T-helper 22 cell (primary cell): Measurements from ENCODE around the gene HIC2.
"Not testable (repeated sequence)": the region's sequence is repeated elsewhere in the genome, so short reads cannot be mapped to it uniquely, and the experiment has no call there.

Experiments used
- DNase-seq: peaks from one replicate; pipeline ENCODE4 v3.0.0-alpha.2; 2020; ENCODE audit warnings: low read depth

The HIC2 gene

DNA sequence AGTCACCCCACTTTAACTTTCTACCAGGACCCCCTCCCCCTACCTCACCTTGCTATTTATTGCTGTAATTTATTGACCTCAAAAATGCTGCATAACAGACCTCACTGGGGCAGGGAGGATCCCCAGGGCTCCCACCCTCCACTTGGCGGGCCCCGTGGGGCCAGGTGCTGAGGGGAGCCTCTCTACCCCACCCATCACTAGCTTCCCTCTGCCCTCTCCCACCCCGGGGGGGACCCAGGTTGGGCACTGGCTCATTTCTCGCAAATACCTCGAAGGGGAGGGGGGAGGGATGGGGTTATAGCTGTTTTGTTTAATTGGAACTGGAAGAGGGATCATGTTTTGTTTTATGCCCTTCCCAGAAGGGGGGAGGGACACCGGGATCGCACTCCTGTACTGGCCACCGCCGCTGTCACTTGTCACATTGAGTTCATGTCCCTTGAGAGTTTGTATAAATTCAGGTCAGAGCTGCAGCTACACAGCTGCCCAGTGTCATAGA is 33.7 kb downstream of the HIC2 start:
- no peak for DNase-seq

DNA sequence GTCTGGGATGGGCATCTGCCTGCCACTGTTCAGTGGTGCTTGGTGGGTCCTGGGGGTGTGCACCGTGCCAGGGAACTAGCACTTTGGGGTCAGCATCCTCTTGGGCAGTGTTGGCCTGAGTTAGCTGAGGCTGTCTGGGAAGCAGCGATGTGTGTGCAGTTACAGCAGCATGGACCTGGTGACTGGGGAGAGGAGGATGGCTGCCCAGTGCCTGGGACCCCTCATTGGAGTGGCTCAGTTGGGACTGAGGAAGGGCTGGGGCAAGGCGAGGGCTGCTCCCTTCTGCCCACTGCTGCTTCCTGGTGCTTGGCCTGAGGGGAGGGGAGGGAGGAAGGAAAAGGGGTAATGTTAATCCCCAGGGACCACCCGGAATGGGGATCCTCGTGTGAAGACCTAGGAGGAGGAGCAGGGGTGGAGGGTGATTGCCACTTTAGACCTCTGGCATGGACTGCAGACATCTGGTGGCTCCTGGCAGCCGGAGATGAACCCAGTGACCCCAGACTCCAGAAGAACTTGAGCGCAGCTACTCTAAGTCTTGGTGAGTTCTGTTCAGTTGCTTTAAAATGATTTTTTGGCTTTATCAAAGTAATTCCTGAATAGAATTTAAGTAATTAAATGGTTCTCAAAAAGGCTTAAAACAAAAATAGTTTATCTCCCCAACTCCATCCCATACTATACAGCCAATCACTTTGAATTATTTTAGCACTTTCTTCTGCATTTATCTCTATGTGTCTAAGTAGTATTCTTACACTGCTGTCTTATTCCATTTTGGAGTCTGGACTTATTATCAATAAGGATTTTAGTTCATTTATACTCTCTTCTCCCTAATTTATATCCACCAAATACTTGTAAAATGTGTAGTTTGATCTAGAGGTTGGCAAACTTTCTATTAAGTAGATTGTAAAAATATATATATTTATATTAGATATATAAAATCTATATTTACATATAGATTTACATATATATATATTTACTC is 34.7 kb downstream of the HIC2 start:
- no peak for DNase-seq

DNA sequence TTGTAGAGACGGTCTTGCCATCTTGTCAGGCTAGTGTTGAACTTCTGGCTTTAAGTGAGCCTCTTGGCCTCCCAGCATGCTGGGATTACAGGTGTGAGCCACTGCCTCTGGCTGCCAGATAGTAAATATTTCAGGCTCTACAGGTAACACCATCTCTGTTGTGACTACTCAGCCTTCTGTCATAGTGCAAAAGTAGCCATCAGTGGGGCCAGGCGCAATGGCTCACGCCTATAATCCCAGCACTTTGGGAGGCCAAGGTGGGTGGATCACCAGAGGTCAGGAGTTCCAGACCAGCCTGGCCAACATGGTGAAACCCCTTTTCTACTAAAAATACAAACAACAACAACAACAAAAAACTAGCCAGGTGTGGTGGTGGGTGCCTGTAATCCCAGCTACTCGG is 35.5 kb downstream of the HIC2 start:
- not testable (repeated sequence) for DNase-seq

DNA sequence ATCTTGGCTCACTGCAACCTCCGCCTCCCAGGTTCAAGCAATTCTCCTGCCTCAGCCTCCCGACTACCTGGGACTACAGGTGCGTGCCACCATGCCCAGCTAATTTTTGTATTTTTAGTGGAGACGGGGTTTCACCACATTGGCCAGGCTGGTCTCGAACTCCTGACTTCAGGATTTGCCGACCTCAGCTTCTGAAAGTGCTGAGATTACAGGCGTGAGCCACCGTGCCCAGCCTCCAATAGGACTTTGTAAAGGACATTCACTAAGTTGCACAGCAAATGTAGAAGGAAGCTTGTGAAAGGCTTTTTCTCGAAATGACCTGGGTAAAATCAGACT is 37.8 kb downstream of the HIC2 start:
- not testable (repeated sequence) for DNase-seq

DNA sequence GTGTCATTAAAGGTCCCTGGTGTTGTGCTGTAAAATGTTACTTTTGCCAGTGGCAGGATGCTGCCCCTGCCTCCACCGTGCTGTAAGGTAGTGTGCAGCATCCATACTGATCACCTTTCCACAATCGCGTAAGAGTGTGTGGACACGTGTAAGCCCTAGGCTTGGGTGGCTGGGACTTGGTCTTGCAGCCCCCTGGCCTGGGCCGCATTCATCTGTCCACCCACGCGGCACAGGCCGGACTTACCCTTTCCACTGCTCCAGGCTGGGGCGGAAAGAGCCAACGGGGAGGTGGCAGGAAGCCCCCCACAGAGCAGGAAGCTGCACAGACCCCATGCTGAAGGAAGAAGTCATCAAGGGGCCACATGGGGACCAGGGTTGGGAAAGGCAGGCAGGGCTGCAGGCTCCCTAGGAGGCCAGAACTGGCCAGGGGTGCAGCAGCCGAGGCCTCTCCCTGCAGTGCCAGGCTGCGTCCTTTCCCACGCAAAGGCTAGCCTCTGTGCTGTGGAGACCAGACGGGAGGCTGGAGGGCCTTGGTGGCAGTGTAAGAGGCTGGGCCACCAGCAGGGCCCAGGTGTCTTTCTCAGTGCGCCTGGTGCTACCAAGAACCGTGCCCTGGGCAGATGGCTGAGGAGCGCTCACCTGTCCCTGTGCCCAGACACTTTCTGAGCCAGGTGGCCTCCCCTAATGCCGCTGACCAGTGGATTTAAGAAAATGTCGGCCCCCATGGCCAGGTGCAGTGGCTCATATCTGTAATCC is 38.3 kb downstream of the HIC2 start:
- no peak for DNase-seq

DNA sequence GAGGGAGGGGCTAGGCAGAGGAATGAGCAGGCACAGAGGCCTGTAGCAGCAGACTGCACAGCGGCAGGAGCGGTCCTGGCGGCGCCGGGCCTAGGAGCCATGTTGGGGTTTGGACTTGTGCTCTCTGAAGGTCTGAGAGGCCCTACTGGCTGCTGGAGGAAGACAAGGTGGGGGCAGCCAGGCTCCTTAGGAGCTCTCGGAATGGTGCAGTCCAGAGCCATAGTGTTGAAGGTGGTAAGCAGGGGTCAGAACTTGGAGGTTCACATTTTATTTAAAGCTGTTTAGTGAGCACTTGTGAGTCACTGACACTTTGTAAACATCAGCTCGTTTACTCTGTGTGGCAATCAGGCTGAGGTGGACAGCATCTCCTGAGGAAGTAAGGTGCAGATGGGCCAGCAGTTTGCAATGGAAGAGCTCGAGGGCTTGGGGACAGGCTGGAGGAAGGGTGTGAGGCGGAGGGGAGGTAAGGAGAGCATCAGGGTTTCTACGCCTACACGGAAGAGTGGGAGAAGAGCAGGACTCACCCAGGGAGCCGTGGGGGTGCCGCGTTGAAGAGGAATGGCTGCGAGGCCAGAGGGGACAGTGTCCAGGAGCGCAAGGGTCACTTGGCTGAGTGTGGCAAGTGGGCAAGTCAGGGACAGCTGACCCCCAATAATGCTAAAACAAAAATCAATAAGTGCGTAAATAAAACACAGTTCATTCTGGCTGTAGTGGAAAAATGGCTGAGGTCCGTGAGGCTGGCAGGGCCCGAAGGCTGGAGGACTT is 40.0 kb downstream of the HIC2 start:
- no peak for DNase-seq

DNA sequence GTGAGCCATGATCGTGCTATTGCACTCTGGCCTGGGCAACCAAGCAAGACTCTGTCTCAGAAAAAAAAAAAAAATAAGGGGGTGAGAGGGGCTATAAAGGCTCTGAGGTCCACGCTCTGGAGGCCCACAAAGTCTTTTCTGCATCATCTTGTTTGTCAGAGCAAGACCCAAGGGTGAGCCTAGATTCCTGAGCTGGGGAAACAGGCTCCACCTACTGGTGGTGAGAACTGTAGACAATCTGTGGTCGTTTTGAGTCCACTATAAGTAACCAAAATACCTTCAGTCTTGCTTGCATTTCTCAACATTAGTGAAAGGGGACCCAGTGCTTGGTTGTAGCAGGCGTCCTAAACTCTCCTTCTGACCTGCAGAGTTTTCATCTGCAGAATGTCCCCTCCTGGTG is 45.5 kb downstream of the HIC2 start:
- DNase-seq = not testable (repeated sequence)

DNA sequence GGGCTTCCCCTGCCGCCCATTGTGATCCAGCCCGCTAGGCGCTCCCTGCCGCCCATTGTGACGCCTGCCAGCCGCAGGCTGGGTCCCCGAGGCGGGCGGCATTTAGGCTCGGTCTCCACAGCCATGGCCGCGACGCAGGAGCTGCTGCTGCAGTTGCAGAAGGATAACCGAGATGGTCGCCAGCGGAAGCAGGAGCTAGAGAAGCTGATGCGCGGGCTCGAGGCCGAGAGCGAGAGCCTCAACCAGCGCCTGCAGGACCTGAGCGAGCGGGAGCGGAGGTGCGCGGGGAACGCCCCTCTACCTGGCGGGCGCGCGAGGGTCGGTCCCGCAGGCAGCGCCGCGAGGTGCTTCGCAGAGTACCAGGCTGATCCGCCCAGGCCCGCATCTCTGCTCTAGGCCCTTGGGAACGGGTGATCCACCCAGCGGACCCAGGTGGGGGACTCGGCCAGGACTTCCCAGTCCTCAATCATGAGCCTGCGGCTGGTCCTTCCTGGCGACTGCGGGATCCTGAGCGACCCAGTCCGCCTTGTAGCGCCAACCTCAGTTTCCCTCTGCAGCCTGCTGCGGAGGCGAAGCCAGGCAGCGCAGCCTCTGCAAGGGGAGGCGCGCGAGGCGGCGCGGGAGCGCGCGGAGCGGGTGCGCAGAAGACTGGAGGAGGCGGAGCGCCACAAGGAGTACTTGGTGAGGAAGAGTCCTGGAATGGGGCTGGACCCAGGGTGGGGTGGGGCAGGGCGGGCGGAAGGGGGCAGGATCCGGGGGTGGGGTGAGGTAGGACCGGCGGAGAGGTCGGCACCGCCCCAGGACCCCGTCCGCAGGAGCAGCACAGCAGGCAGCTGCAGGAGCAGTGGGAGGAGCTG is 50.4 kb downstream of the HIC2 start, which contains the start of gene TMEM191C:
TMEM191C (plus strand) TSS at position 51 of the 857 bp plus-strand sequence; CDS start at position 124, 73 bp downstream.
- not testable (repeated sequence) for DNase-seq

DNA sequence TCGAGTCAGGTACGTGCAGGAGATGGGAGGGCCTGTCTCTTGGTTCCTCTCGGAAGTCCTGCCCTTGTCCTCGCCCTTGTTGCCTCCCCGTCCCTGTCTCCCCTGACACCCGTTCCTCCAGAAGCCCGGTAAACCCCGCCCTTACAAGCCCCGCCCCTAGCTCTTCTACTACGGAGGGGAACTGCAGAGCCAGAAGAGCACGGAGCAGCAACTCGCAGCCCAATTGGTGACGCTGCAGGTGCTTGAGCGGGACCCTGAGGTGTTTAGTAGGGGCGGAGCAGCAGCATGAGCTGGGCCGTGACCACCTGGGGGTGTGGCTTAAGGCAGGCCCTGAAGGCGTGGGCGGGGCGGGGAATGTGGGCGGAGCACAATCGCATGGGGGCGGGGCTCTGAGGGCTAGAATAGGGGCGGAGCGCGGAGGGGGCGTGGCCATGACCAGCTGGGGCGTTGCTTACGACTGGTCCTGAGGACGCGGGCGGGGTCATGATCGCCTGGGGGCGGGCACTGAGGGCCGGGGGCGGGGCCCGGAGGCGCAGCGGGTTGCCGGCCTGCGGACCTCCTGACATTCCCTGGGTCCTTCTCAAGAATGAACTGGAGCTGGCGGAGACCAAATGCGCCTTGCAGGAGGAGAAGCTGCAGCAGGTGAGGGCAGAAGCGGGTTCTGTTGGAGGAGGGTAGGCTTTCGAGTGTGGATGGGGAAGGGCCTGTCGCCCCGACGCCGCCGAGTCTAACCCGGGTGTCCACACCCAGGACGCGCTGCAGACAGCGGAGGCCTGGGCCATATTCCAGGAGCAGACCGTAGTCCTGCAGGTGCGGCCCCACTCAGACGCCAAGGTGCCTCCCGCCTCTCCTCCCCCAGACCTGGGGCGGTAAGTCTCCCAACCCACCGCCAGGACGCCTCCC is 51.3 kb downstream of the HIC2 start:
- DNase-seq = peak; percentile 89

DNA sequence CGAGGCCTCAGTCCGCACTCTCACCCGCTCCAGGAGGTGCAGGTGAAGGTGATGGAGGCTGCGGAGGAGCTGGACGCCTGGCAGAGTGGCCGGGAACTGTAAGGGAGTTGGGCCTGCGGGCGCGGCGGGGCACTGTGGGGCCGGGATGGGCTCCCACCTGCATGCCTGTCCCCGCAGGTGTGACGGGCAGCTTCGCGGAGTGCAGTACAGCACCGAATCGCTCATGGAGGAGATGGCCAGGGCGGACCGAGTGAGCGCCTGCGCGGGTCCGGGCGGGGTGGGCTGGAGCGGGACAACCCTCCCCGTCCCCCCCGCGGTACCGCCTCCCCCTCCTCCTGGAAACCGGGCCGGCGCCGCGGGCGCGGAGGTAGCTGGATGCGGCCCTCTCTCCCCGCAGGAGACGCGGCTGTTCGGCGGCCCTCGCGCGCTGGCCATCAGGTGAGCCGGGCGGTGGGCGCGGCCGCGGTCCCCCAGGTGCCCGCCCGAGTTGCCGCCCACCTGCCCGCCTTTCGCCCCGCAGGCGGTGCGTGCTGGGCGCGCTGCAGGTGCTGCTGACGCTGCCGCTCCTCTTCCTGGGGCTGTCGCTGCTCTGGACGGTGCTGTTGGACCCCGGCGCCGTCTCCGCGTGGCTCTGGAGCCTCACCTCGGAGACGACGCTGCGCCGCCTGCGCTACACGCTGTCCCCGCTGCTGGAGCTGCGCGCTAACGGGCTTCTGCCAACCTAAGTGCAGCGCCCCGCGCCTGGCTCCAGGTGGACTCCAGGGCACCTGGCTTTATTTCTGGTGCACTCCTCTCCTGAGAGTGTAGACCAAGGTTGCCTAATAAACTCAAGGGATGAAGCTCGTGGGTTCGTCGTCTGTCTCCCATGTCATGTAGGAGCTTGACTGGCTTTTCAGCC is 52.2 kb downstream of the HIC2 start:
- DNase-seq = not testable (repeated sequence)

DNA sequence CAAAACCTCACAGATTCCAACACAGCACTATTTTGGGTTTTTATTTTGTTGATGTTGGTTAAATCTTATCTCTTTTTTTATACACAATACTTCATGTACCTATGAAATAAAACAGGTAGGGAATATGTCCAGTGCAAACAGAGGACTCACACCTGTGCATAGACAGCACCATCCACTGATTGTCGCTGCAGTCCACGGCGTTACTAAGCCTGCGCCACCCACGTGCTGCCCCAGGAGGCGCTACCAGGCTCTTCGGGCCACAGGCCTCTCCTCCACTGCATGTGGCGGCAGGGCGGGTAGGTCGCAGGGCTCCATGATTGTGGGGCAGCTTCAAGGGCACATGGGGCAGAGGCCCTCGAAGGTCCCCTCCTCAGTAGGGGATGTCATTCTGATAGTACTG is 55.8 kb downstream of the HIC2 start:
- DNase-seq = not testable (repeated sequence)

DNA sequence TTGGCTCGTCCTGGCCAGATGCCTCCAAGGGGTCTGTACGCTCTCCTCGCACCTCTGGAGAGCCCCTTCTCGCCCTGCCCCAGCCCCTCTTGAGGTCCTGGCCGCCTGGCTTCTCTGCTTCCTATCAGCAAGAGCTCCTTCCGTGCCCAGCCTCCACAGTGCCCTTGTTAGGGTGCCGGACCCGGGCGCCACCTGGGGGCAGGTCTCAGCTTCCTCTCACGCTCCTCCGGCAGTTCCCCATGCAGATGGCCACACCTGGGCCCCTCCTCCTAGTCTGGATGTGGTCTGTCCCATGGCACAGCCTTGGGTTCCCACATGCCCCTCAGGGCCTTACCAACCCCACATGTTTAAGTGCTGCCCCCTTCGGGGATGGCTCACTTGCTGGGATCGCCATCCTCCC is 56.5 kb downstream of the HIC2 start:
- not testable (repeated sequence) for DNase-seq

DNA sequence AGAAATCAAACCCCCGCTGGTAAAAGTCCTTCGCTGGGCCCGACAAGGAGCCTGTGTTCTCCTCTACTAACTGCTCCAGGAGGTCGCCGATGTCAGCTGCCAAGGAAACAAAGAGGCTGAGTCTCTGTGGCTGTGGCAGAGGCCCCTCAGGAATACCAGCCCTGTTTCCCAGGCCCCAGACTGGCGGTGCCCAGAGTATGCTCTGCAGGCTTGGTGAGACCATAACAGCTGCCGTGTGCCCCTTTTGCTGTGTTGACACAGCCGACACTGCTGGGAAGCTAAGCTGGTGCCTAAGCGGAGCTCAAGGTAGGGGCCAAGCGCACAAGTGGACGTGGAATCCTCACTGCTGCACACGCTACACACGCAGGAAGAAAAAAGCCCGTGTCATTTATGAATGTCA is 66.9 kb downstream of the HIC2 start:
- DNase-seq = not testable (repeated sequence)

DNA sequence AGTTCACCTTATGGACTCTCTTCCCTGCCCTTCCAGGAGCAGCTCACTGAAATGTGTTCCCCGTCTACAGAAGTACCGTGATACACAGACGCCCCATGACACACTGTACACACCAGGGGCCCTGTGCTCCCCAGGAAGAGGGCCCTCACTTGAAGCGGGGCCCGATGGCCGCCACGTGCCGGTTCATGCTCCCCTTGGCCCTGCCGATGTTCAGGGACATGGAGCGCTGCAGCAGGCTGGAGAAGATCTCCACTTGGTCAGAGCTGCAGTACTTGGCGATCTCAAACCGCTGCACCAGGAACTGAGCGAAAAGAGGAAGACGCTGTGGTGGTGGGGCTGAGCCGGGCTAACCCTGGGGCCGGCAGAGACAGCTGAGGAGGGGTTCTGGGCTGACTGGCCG is 70.6 kb downstream of the HIC2 start:
- not testable (repeated sequence) for DNase-seq

DNA sequence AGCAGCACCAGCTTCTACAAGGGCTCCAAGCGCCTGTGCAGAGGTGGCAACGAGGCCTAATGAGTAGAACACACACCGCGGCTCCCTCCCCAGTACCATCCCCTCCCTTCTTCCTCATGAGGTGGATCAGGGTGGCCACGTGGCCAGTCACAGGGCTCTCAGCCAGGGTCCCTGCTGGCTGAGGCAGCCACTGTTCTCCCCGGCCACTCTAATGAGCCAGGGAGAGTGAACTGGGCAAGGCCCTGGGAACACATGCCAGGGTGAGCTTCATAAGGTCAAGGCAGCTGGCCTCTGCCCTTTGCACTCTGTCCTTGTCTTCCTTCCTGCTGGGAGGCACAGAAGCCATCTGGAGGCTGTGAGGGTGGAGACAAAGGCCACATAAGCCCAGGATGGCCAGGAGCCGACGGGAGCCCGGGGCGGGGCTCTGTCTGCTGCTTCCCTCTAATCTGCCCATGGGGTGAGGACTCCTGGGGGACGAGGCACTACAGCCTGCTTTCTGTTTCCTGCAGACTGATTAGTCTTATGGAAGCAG is 72.0 kb downstream of the HIC2 start:
- DNase-seq = not testable (repeated sequence)

DNA sequence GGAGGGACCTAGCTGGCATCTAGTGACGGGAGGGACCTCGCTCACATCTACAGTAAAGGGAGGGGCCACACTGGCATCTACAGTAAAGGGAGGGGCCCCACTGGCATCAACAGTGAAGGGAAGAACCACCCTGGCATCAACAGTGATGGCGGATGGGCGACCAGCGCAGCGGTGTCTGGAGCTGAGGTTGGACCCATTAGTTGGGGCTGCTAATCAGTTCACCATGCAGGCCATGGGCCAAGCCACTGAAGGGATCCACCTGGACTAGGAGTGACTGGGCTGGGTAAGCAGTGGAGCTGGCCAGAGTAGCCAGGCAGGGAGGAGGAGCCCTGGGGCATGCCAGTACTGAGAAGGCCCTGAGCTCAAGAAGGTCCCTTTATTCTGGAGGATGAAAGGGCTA is 73.4 kb downstream of the HIC2 start:
- DNase-seq = not testable (repeated sequence)

DNA sequence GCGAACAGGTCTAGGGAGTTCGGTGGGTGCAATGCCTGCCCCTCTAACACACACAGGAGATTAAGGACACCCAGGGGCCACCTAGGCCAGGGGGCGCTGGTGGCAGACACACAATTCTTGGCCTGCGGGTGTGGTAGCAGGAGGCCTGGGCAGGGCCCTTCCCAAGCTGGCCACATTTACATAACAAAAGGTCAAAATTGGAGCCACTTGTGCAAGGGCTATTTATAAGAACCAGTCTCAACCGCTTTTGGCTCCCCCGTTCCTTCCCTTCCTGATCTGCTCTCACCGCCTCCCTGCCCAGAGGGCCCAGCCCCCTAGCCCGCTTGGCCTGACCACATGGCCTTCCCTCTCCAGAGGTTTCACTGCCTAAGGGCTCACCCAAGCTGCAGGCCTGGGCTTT is 75.1 kb downstream of the HIC2 start:
- not testable (repeated sequence) for DNase-seq
